HepG2 (cell line): ENCODE measurements around the gene CDCP2. TPM values are rescaled to one million over a fixed set of nuclear protein-coding genes. Genes with fewer than 3 reads are reported as not detected.

Source experiments
- ATAC-seq: fragments of 200-7000 bp; cut with Tn5 transposase; 3 replicates; pipeline ENCODE4 v1.9.1; 2020; ENCODE audit warnings: mild to moderate bottlenecking, moderate library complexity
- BruUV-seq: library from RNA; stranded (reverse); fragments of 400-500 nt; replicated peaks from 2 replicates; lab custom pipeline; 2021; lab: Mats Ljungman, UMichigan
- CTCF ChIA-PET: fragments of 300-600 bp; formaldehyde crosslinking; extraction: SDS; loops from one replicate; lab custom pipeline; 2021; ENCODE audit warnings: low total read pairs, inconsistent platforms, low intra/inter-chr PET ratio; lab: Yijun Ruan, JAX
- POLR2A ChIA-PET: fragments of 350-600 bp; sonication (Branson Sonifier 250); formaldehyde crosslinking; loops from one replicate; lab custom pipeline; 2020; ENCODE audit warnings: antibody characterized with exemption, inconsistent platforms; lab: Yijun Ruan, JAX
- DNase-seq: peaks from one replicate; pipeline ENCODE4 v3.0.0-alpha.2; 2015; ENCODE audit warnings: low spot score
- FAIRE-seq: peaks from 3 replicates; lab custom pipeline; 2011; peaks lifted over from hg19 to GRCh38; lab: Jason Lieb, UNC
- H2AFZ ChIP-seq: one replicate; pipeline ENCODE4 v1.6.1; 2011; ENCODE audit warnings: low read length, inconsistent platforms
- H3K27ac ChIP-seq: fragments of 300-600 bp; 3 replicates; pipeline ENCODE4 v1.8.0; 2011; ENCODE audit warnings: mixed run types, mild to moderate bottlenecking, mixed read lengths, low read length, inconsistent platforms; ENCODE audit not compliant: insufficient read depth; ENCODE audit errors: extremely low read length
- H3K27me3 ChIP-seq, 2 experiments: fragments of 200-600 bp in 1 of 2; 2 replicates in 1 of 2; 3 replicates in 1 of 2; pipeline versions ENCODE4 v1.6.0 to v1.8.0; 2011; ENCODE audit warnings: low read length in 2 of 2, mild to moderate bottlenecking in 2 of 2, moderate library complexity in 2 of 2, inconsistent platforms in 1 of 2; ENCODE audit not compliant: insufficient read depth in 2 of 2, control insufficient read depth in 1 of 2
- H3K36me3 ChIP-seq, 2 experiments: fragments of 200-600 bp in 1 of 2; replicated peaks in 1 of 2; 2 replicates in 1 of 2; 3 replicates in 1 of 2; pipeline versions ENCODE4 v1.5.1 to v1.8.0; 2011; ENCODE audit warnings: low read length in 2 of 2, inconsistent platforms in 1 of 2; ENCODE audit not compliant: insufficient read depth in 2 of 2, control insufficient read depth in 1 of 2
- H3K4me1 ChIP-seq: 2 replicates; pipeline ENCODE4 v1.5.1; 2012; ENCODE audit warnings: low read length, inconsistent platforms; ENCODE audit not compliant: insufficient read depth
- H3K4me2 ChIP-seq: 2 replicates; pipeline ENCODE4 v1.6.0; 2011; ENCODE audit warnings: low read depth, low read length, inconsistent platforms
- H3K4me3 ChIP-seq, 3 experiments: fragments of 200-600 bp in 1 of 3; sonication (generic), shearing (Covaris generic) in 1 of 3; replicated peaks in 1 of 3; 2 replicates each; pipeline ENCODE4 v1.5.1; 2011 to 2016; ENCODE audit warnings: low read length in 3 of 3, inconsistent platforms in 2 of 3, low read depth in 2 of 3, mild to moderate bottlenecking in 2 of 3, control low read depth in 1 of 3, mixed read lengths in 1 of 3; ENCODE audit not compliant: insufficient read depth in 1 of 3
- H3K79me2 ChIP-seq: one replicate; pipeline ENCODE4 v1.6.1; 2011; ENCODE audit warnings: low read length, inconsistent platforms; ENCODE audit not compliant: insufficient read depth
- H3K9ac ChIP-seq: 2 replicates; pipeline ENCODE4 v1.6.0; 2011; ENCODE audit warnings: mild to moderate bottlenecking, low read depth, low read length, inconsistent platforms; ENCODE audit not compliant: insufficient read depth
- H3K9me3 ChIP-seq: 2 replicates; pipeline ENCODE4 v1.5.1; 2012; ENCODE audit warnings: mild to moderate bottlenecking, low read length
- H4K20me1 ChIP-seq: 2 replicates; pipeline ENCODE4 v1.6.0; 2011; ENCODE audit warnings: inconsistent platforms, mild to moderate bottlenecking, low read length, moderate library complexity; ENCODE audit not compliant: insufficient read depth
- AGO2 ChIP-seq: fragments of 200-400 bp; formaldehyde crosslinking; optimal IDR thresholded peaks from 2 replicates; pipeline ENCODE3; 2017; ENCODE audit warnings: mild to moderate bottlenecking, low read depth, low read length, moderate library complexity
- CREB3 ChIP-seq: sonication (generic); formaldehyde crosslinking; IDR thresholded peaks from 2 replicates; pipeline ENCODE4 v1.5.0; 2020; ENCODE audit warnings: missing genetic modification reagents
- DNMT1 ChIP-seq: sonication (generic); formaldehyde crosslinking; IDR thresholded peaks from 2 replicates; pipeline ENCODE4 v1.5.1; 2020; ENCODE audit warnings: mild to moderate bottlenecking, missing genetic modification reagents
- EP300 ChIP-seq, 3 experiments: sonication (generic) in 1 of 3; formaldehyde crosslinking in 1 of 3; IDR thresholded peaks; 2 replicates each; pipeline versions ENCODE4 v1.5.1 to v1.6.1; 2011 to 2020; ENCODE audit warnings: low read depth in 2 of 3, low read length in 2 of 3, borderline replicate concordance in 1 of 3, improper control_type of control experiment in 1 of 3, mild to moderate bottlenecking in 1 of 3, missing genetic modification reagents in 1 of 3, moderate library complexity in 1 of 3
- GATAD1 ChIP-seq: IDR thresholded peaks from 2 replicates; pipeline ENCODE4 v1.6.1; 2016; ENCODE audit warnings: missing genetic modification reagents, missing compliant biosample characterization
- JUN ChIP-seq: sonication (generic); formaldehyde crosslinking; IDR thresholded peaks from 2 replicates; pipeline ENCODE4 v1.4.0; 2020; ENCODE audit warnings: mild to moderate bottlenecking, missing genetic modification reagents
- RFXANK ChIP-seq: IDR thresholded peaks from 2 replicates; pipeline ENCODE4 v1.6.1; 2016
- ZBTB7B ChIP-seq: sonication (generic); formaldehyde crosslinking; IDR thresholded peaks from 2 replicates; pipeline ENCODE4 v1.4.0; 2020; ENCODE audit warnings: missing genetic modification reagents
- ZBTB8A ChIP-seq: sonication (generic); formaldehyde crosslinking; IDR thresholded peaks from 2 replicates; pipeline ENCODE4 v1.4.0; 2020; ENCODE audit warnings: mild to moderate bottlenecking, low read depth, missing genetic modification reagents, borderline replicate concordance
- ZGPAT ChIP-seq: IDR thresholded peaks from 2 replicates; pipeline ENCODE4 v1.6.1; 2016; ENCODE audit warnings: mild to moderate bottlenecking
- ZNF260 ChIP-seq: sonication (generic); formaldehyde crosslinking; IDR thresholded peaks from 2 replicates; pipeline ENCODE4 v1.4.0; 2020; ENCODE audit warnings: missing genetic modification reagents, low read depth, mild to moderate bottlenecking, borderline replicate concordance
- ZNF468 ChIP-seq: sonication (generic); formaldehyde crosslinking; IDR thresholded peaks from 2 replicates; pipeline ENCODE4 v1.8.0; 2022; ENCODE audit warnings: mild to moderate bottlenecking, moderate library complexity, missing genetic modification reagents
- ZNF670 ChIP-seq: sonication (generic); formaldehyde crosslinking; IDR thresholded peaks from 2 replicates; pipeline ENCODE4 v1.8.0; 2022; ENCODE audit warnings: mild to moderate bottlenecking, missing genetic modification reagents, borderline replicate concordance
- ZNF672 ChIP-seq: sonication (generic); formaldehyde crosslinking; IDR thresholded peaks from 2 replicates; pipeline ENCODE4 v1.8.1; 2022; ENCODE audit warnings: missing genetic modification reagents
- ZNF766 ChIP-seq: sonication (generic); formaldehyde crosslinking; IDR thresholded peaks from 2 replicates; pipeline ENCODE4 v1.5.0; 2020; ENCODE audit warnings: missing genetic modification reagents, borderline replicate concordance
- ZNF781 ChIP-seq: sonication (generic); formaldehyde crosslinking; IDR thresholded peaks from 2 replicates; pipeline ENCODE4 v1.5.1; 2020; ENCODE audit warnings: borderline replicate concordance, mild to moderate bottlenecking, missing genetic modification reagents; ENCODE audit errors: not compliant biosample characterization
- WGBS: methylation state at CpG from one replicate; pipeline ENCODE4 v1.1.6; 2017; ENCODE audit warnings: low lambda C conversion rate; 5-methylcytosine and 5-hydroxymethylcytosine counted together
- in situ Hi-C: cut with HindIII; loops from 2 replicates; pipeline ENCODE4 v1.10.0; 2017; ENCODE audit warnings: low pct_unique_long_range_greater_than_20kb; ENCODE audit not compliant: extremely low pct_ligation_motif_present
- intact Hi-C: fragments of 100-400 bp; cut with micrococcal nuclease; formaldehyde crosslinking; loops from one replicate; pipeline ENCODE4 v1.10.0; 2022; ENCODE audit not compliant: unreplicated experiment
- polyA plus RNA-seq, 8 experiments: library from polyadenylated mRNA; depleted of rRNA in 3 of 8; stranded (reverse) in 7 of 8; unstranded in 1 of 8; fragments of >200 nt; fragmentation: Illumina TruSeq in 4 of 8; extraction: Trizol in 4 of 8; gene quantifications; 2 replicates each; pipeline versions ENCODE4 v1.2.1 to v1.2.3, GENCODE V29; 2011 to 2016; ENCODE audit warnings: low read depth in 4 of 8, missing spikeins in 1 of 8, mixed read lengths in 1 of 8; ENCODE audit not compliant: insufficient read depth in 1 of 8
- total RNA-seq, 5 experiments: library from RNA; depleted of rRNA; stranded (reverse); fragments of >200 nt; fragmentation: Illumina TruSeq; extraction: Trizol; gene quantifications; 2 replicates each; pipeline ENCODE4 v1.2.3, GENCODE V29; 2016; ENCODE audit warnings: low read depth in 1 of 5
- TF ChIP-seq, protein P1 (sequence below): IDR thresholded peaks from 2 replicates; pipeline ENCODE4 v1.6.1; 2012; ENCODE audit warnings: inconsistent platforms

Gene CDCP2
- total and polyA plus RNA-seq, 2 of the 13 experiments (the other 11 are each of a cell fraction or from before 2014, with no cell fraction given), result not detected

DNA sequence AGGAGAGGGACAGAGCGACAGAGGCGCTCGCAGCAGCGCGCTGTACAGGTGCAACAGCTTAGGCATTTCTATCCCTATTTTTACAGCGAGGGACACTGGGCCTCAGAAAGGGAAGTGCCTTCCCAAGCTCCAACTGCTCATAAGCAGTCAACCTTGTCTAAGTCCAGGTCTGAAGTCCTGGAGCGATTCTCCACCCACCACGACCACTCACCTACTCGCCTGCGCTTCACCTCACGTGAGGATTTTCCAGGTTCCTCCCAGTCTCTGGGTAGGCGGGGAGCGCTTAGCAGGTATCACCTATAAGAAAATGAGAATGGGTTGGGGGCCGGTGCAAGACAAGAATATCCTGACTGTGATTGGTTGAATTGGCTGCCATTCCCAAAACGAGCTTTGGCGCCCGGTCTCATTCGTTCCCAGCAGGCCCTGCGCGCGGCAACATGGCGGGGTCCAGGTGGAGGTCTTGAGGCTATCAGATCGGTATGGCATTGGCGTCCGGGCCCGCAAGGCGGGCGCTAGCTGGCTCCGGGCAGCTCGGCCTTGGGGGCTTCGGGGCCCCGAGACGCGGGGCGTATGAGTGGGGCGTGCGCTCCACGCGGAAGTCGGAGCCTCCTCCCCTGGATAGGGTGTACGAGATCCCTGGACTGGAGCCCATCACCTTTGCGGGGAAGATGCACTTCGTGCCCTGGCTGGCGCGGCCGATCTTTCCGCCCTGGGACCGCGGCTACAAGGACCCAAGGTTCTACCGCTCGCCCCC is 47.1 kb upstream of the CDCP2 start, which contains the start of the genes CYB5RL and MRPL37:
Gene CYB5RL (minus strand): TSS at position 266 of the 754 bp plus-strand sequence. CDS start 4,414 bp downstream, outside the sequence.
Gene MRPL37 (plus strand): TSS at position 403 of the 754 bp plus-strand sequence. CDS start 77 bp downstream, at position 480.
- intact Hi-C loops (loop anchor here (10.0 kb wide), 1 partner anchor 125 kb away; no protein-coding TSS in a partner anchor), in situ Hi-C loops (no loop called here)
- 3% methylated on average over 6 of the region's 51 CpGs for WGBS
- ChIA-PET POLR2A (interaction anchor here (0.5 to 2.4 kb wide), 22 partner anchors 10 to 1009 kb away, joined by 3 to 10 read pairs (median 4); partner anchors contain the start of gene SSBP3), CTCF (no interaction called here)
- ATAC-seq (peak; percentile 96), DNase-seq (peak; percentile 97), FAIRE-seq (peak; percentile 95)
- Histone ChIP-seq H3K4me1 (peaks cover 34% of the 10 kb centered on the region), H3K4me3 (peak within 1 kb of the TSS; percentile 89 to 95 (median 94)), H3K9ac (peak within 1 kb of the TSS; percentile 93), H3K4me2 (peak within 1 kb of the TSS; percentile 96), H4K20me1 (no peaks in the 10 kb centered on the region), H3K27me3 (no peaks in the 10 kb centered on the region; a peak in 1 of 5 replicates), H3K27ac (peak within 1 kb of the TSS; percentile 77), H3K9me3 (no peaks in the 10 kb centered on the region), H2AFZ (peak within 1 kb of the TSS; percentile 73), H3K79me2 (peaks cover 33% of the 10 kb centered on the region), H3K36me3 (peaks cover 2 to 11% of the 10 kb centered on the region in 2 experiments; a peak in 4 of 5 replicates)
- BruUV-seq, result no TSS peak
- 0 out of 2 replicates have a peak, but pooled peaks have one; percentile 23 for TF ChIP-seq ZNF670 (CRISPR knock-in tag)
- 0 out of 2 replicates have a peak, but pooled peaks have one; percentile 41 for TF ChIP-seq RFXANK
- TF ChIP-seq ZNF672, result no peak
- peak; percentile 67 for TF ChIP-seq AGO2
- no peak for TF ChIP-seq ZBTB8A (CRISPR knock-in tag)
- TF ChIP-seq ZGPAT (CRISPR knock-in tag), result peak; percentile 73
- TF ChIP-seq, protein P1, sequence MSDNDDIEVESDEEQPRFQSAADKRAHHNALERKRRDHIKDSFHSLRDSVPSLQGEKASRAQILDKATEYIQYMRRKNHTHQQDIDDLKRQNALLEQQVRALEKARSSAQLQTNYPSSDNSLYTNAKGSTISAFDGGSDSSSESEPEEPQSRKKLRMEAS, result peak; percentile 57; the same call in 1 of the 2 replicates
- TF ChIP-seq GATAD1 (CRISPR knock-in tag), result peak; percentile 93
- no peak for TF ChIP-seq EP300 (IDR thresholded peaks at IDR 0.05; ENCODE audit: low read depth in 2 of 2, low read length in 2 of 2)
- no peak; the same call in 1 of the 2 replicates for TF ChIP-seq EP300 (CRISPR knock-in tag; IDR thresholded peaks at IDR 0.05; ENCODE audit: borderline replicate concordance)
- TF ChIP-seq JUN (CRISPR knock-in tag), result 0 out of 2 replicates have a peak, but pooled peaks have one; percentile 17
- peak; percentile 60 for TF ChIP-seq ZBTB7B (CRISPR knock-in tag)
- TF ChIP-seq DNMT1, result 0 out of 2 replicates have a peak, but pooled peaks have one; percentile 46
- TF ChIP-seq ZNF766 (CRISPR knock-in tag), result peak; percentile 55; the same call in 1 of the 2 replicates
- TF ChIP-seq CREB3, result 0 out of 2 replicates have a peak, but pooled peaks have one; percentile 59
- TF ChIP-seq ZNF468 (CRISPR knock-in tag), result 0 out of 2 replicates have a peak, but pooled peaks have one; percentile 49
- TF ChIP-seq ZNF260 (CRISPR knock-in tag), result 0 out of 2 replicates have a peak, but pooled peaks have one; percentile 62
- TF ChIP-seq ZNF781, result peak; percentile 82
